SKM-1 treated with dmso at 0.1 percent for 144 hours (cell line): ENCODE results near the gene PSTPIP2.
"Not testable (repeated sequence)": the region's sequence is repeated elsewhere in the genome, so short reads cannot be mapped to it uniquely, and the experiment has no call there.

Experiments
- DNase-seq: peaks from one replicate; lab custom pipeline; 2025; ENCODE audit not compliant: unreplicated experiment; lab: John Stamatoyannopoulos, UW

Gene PSTPIP2

DNA sequence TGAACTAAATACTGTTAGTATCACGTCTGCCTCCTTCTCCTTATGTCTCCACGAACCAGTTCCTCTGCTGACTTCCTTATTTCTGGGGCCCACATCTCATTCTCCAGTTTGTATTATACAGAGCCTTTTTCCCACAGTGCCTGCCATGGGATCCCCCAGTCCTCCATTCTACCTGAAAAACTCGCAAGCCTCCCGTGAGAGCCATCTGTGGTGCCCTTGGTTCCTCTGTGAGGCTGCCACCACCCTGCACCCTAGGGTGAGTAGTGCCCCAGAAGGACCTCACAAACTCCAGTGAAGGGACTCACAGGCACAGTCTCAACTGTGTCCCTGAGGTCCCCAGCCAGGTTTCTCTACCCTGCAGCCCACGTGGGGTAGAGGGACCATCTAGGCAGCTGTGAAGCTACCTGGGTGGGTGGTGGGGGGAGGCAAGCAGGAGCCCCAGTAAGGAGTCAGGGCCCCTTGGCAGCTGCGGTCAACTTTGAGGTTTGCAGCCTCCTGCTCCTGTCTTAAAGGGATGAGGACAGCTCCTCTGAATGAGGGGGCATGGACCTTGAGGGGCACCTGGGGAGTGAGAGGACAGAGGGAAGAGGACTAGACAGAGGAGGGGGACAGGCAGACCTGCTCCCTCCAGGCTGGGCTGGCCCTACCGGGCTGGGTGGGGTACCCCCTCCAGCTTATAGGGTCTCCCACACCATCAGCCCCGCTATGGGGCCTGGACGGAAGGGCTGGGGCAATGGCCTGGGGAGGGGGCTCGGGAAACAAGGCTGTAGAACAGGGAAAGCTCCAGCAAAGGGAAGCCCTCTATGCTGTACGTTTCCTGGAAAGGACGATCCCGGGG is 1.0 kb downstream of the PSTPIP2 start:
- DNase-seq: peak; percentile 83

DNA sequence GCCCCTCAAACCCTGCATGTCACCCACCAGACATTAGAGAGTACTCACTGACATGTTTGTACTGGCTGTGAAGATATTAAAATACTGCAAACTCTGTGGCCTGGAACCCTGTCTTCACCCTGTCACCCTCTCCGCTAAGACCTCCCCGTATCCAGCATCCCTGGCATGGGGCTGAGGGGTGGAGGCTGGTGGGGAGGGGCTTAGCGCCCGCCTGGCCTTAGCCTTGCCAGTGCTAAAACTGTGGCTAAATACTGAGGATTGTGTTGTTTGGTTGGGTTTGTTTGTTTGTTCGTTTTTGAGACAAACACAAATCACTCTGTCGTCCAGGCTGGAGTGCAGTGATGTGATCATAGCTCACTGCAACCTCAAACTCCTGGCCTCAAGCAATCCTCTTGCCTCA is 1.8 kb downstream of the PSTPIP2 start:
- DNase-seq: no peak

DNA sequence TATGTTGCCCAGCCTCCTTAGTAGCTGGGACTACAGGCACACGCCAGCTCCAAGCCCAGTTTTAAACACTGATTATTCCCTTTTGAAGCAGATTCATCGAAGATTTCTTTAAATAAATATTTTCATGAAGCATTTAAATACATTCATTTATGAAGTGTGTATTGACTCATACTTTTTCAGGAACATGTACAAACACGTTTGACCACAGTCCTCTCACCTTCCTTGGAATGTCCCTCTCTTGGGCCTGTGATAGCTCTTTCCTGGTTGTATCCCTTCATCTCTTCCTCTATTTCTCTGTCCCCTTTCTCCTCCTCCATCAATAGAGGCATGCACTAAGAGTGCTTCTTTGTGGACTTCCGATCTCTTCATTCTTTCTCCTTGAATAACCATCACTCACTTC is 2.5 kb downstream of the PSTPIP2 start:
- no peak for DNase-seq

DNA sequence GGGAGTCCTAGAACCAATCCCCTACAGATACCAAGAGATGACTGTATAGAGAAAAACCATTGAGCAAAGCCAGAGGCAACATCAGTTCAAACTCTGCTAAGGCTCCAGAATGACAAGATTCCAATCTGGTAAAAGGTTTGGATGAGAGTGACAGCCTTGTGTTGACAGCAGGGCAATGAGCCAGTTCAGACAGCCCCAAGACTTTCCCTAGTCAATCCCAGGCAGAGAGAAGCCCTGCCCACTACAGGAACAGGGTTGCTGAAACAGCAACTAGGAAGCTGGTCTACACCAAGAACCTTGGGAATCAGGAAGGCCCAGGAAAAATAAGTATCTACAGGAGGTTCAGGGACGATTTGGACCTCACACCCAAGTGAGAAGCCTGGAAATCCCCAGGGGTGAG is 3.3 kb downstream of the PSTPIP2 start:
- DNase-seq: no peak

- DNase-seq: no peak
These were observed 4.5 kb downstream of the PSTPIP2 start for GRCh38 chr18:46067438-46068007.

GRCh38 chr18:46062781-46063180 is 9.3 kb downstream of the PSTPIP2 start:
- no peak for DNase-seq

- DNase-seq: no peak
These were observed 10.3 kb downstream of the PSTPIP2 start for GRCh38 chr18:46061796-46062195.

GRCh38 chr18:46061387-46061786 is 10.7 kb downstream of the PSTPIP2 start:
- DNase-seq: no peak

GRCh38 chr18:46060359-46060841 is 11.7 kb downstream of the PSTPIP2 start:
- DNase-seq: no peak

GRCh38 chr18:46055838-46056230 is 16.2 kb downstream of the PSTPIP2 start:
- no peak for DNase-seq

DNA sequence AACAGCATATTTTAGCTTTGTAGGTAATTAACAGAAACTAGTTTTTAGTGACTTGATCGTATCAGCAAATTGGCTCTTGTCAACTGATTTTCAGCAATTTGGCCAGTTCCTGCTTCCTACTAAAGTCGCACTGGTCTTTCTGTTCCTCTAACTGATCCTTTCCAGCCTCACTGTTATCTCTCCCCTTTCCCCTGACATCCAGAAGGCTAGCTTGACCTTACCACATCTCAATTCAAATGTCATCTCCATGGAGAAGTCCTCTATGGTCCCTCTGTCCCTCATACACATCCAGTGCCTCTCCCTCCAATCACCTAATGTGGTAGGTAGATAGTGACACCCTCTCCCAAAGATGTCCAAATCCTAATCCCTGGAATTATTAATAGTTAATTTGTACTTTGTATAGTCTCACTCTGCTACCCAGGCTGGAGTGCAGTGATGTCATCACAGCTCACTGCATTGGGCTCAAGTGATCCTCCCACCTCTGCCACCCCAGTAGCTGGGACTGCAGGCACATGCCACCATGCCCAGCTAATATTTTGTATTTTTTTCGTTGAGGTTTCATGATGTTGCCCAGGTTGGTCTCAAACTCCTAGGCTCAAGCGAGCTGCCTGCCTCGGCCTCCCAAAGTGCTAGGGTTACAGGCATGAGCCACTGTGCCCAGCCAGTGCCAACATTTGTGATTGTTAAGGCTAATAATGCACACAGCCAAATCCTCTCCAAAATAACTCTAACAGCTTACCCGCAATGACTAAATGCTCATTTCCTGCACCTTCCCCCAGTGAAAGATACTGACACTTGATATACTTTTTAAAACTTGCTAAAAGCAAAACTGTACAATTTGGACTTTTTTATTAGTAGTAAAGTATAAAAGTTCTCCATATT is 16.9 kb downstream of the PSTPIP2 start:
- no peak for DNase-seq

GRCh38 chr18:46053368-46054095 is 18.5 kb downstream of the PSTPIP2 start:
- no peak for DNase-seq

DNA sequence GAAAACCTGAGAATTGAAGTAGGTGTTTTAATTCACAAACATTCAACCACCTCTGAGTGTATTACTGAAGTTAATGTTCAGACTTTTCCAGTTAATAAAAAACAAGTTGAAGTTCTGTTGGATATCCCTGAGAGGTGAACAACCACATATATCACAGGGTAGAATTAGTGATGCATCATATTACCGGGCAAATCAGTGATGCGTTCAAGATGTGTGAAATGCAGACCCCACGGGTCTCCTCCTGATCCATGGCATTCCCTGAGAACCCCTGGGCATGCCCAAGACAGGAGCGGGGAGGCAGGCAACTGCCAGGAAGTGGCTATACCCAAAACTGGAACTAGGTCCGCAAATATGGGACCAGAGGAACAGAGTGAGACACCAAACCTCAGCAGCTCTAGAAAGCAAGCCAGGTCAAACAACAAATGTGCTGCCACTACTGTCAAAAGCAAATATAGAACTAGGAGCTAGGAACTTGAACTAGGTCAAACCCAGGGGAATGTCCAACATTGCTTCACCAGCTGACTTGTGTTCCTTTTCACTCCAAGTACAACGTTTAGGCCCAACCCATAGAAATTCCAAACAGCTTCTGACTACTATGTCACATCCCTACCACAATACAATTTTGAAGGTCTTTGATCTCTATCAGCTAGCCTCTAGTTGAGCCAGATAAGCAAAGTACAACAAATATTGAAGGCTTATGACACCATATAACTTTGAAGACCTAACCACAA is 20.2 kb downstream of the PSTPIP2 start:
- DNase-seq: no peak

- DNase-seq: no peak
These were observed 21.8 kb downstream of the PSTPIP2 start for GRCh38 chr18:46050268-46050667.

DNA sequence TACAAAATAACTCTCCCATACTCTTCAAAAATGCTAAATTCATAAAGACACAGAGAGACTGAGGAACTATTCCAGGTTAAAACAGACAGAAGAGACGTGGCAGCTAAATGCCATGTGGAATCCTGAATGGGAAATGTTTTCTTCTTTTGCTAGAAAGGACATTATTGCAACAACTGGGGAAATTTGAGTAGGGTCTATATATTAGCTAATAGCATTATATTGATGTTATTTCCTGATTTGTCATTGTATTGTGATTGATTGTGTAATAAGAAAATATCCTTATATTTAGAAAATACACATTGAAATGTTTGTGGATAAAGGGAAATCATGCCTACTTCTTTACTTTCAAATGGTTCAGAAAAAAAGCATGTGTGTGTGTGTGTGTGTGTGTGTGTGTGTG is 23.4 kb downstream of the PSTPIP2 start:
- DNase-seq: no peak

DNA sequence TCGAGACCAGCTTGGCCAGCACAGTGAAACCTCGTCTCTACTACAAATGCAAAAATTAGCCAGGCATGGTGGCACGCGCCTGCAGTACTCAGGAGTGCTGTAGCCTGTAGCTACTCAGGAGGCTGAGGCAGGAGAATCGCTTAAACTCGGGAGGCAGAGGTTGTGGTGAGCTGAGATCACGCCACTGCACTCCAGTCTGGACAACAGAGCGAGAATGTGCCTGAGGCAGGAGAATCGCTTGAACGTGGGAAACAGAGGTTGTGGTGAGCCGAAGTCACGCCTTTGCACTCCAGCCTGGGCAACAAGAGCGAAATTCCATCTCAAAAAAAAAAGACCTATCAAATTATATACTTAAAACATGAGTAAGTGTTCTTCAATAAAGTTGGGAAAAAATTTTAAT is 24.7 kb downstream of the PSTPIP2 start:
- not testable (repeated sequence) for DNase-seq

DNA sequence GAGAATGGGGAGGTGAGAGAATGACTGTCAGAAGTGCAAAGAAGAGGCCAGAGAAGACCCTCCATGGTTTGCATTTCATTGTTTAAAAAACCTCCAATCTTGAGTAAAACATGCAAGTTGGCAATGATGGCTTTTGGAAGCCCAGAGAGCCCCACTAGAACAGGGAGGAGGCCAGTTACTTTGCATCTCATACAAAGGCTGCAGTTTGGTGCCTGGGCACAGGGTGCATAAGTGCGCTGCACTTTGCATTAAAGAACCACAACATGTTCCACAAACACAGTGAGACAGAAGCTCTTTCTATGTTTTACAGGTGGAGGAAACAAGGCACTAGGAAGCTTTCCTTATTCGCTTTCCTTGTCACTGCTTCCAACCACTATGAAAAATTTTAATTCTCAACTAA is 25.4 kb downstream of the PSTPIP2 start:
- DNase-seq: no peak

- DNase-seq: no peak
These were observed 25.9 kb downstream of the PSTPIP2 start for GRCh38 chr18:46046126-46046525.

GRCh38 chr18:46042571-46043123 is 29.4 kb downstream of the PSTPIP2 start:
- DNase-seq: no peak

- DNase-seq: no peak
These were observed 31.3 kb downstream of the PSTPIP2 start for GRCh38 chr18:46040747-46041104.
